ENCODE data around the gene CCDC9B. TPM values are rescaled to one million over a fixed set of nuclear protein-coding genes. Genes with fewer than 3 reads are reported as not detected.
A peak's percentile ranks its signal among the peaks of the same experiment; 100 is the strongest.

The CCDC9B gene
- total RNA-seq, 1 donor from 2014 or later = 30.1 TPM

GRCh38 chr15:40345867-40346578 lies 5.3 kb upstream of the CCDC9B start:
- no peak for DNase-seq (ENCODE audit: low read depth)

DNA sequence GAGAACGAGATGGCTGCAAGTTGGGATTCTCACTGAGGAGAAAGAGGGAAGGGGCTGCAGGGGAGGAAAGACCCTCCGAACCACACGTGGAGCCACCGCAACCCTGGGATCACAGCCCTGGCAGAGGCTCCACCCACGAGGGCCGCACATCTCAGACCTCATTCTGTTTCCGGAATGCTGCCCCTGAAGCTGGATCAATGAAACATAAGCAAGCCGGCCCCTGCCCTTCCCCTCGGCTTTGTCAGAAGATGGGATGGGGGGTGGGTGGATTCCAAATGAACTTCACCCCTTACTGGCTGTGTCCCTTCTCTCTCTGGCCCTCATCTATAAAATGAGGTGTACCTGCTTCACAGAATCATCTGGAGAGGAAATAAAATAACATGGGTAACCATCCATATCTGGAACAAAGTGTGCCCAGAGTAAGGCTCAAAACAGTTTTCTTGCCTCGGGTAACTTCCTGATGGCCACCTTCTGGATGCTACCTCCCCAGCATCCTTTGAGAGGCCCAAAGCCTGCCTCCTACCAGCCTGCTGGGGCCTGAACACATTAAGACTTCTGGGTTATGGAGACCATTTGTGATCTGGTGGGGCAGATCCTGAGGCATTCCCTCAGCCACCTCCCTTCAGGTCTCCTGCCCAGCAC lies 4.6 kb upstream of the CCDC9B start:
- DNase-seq (ENCODE audit: low read depth) = no peak

GRCh38 chr15:40344631-40345120 lies 3.9 kb upstream of the CCDC9B start:
- peak; percentile 70 for DNase-seq (ENCODE audit: low read depth)

DNA sequence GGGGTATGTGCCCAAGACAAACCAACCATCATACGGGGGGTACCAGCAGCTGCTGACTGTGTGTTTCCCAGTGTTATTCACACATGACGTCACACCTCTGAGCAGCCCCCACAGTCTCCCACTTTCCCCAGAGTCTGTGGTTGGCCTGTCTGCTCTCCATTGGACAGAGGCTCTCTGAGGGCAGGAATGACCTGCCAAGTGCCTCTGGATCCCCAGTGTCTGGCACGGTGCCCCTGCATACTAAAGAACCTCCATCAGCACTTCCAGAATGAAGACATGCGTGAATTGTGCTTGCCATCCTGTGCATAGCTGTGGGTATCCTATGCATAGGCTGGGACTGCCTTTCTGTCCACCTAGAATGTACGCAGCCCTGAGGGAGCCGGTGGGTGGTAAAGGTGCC lies 3.5 kb upstream of the CCDC9B start:
- no peak for DNase-seq (ENCODE audit: low read depth)

GRCh38 chr15:40343512-40343911 lies 2.8 kb upstream of the CCDC9B start:
- DNase-seq (ENCODE audit: low read depth) = no peak

DNA sequence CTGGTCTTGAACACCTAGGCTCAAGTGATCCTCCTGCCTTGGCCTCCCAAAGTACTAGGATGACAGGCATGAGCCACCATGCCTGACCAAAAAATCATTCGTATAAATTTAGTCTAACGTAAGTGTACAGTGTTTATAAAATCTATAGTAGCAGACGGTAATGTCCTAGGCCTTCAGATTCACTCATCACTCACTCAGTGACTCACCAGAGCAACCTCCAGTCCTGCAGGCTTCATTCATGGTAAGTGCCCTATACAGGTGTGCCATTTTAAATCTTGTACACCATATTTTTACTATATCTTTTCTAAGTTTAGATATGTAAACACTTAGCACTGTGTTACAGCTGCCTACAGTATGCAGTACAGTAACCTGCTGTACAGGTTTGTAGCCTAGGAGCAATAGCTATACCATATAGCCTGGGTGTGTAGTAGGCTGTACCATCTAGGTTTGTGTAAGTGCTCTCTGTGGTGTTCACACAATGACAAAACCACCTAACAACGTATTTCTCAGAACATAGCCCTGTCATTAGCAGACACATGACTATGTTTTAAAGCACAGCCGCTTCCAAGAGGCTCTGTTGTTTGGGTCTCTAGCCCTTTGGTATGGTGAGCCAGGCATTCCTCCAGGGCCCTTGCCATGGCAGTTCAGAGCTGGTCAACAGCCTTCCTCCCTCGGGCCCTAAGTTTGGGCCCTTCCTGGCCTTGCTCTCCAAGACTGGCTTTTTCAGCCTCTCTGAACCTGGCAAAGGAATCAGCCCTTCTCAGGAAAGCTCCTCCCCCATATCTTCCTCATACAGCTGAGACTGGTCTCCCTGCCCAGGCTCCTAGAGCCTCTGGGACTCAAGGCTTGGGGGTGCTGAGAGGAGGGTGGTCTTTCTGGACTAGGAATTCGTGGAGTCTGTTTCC lies 1.9 kb upstream of the CCDC9B start:
- DNase-seq (ENCODE audit: low read depth) = no peak

- peak; percentile 94 for DNase-seq (ENCODE audit: low read depth)
These were observed 550 bp downstream of the CCDC9B start for GRCh38 chr15:40340038-40340739.

DNA sequence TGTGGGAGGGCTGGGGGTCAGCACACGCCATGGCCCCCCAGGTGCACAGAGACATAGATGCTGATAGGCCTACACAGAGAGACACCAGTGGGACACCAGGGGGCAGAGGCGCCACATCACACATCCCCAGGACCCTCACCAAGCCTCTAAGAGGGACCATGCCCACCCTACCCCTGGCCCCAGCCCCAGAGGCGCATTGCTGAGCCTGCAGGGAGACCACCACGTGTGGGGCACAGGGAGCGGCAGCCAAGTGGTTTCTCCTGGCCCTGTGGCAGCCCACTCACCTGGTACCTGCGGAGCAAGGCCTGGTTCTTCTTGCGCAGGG lies 1.2 kb downstream of the CCDC9B start:
- no peak for DNase-seq (ENCODE audit: low read depth)

- peak; percentile 96 for DNase-seq (ENCODE audit: low read depth)
These were observed 1.7 kb downstream of the CCDC9B start for GRCh38 chr15:40338921-40339620.

GRCh38 chr15:40338041-40338657 lies 2.6 kb downstream of the CCDC9B start:
- peak; percentile 81 for DNase-seq (ENCODE audit: low read depth)

DNA sequence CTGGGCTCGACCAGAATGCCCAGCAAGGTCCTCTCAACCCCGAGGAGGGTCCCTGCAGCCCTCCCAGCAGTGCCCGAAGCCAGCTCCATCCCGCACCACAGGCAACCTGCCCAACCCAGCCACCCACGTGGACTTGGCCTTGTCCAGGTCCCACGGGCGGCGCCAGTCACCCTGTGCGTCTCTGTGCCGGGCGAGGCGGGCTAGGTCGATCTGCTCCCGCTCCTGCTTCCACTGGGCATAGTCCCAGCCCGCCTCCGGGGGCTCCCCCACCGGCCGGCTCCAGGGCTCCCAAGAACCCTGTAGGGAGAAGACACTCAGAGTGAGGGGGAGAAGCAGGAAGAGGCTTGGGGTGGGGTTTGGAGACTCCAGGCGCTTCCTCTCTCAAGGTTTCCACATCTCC lies 3.1 kb downstream of the CCDC9B start:
- DNase-seq (ENCODE audit: low read depth) = no peak

- DNase-seq (ENCODE audit: low read depth) = no peak
These were observed 4.0 kb downstream of the CCDC9B start for GRCh38 chr15:40336744-40337122.

DNA sequence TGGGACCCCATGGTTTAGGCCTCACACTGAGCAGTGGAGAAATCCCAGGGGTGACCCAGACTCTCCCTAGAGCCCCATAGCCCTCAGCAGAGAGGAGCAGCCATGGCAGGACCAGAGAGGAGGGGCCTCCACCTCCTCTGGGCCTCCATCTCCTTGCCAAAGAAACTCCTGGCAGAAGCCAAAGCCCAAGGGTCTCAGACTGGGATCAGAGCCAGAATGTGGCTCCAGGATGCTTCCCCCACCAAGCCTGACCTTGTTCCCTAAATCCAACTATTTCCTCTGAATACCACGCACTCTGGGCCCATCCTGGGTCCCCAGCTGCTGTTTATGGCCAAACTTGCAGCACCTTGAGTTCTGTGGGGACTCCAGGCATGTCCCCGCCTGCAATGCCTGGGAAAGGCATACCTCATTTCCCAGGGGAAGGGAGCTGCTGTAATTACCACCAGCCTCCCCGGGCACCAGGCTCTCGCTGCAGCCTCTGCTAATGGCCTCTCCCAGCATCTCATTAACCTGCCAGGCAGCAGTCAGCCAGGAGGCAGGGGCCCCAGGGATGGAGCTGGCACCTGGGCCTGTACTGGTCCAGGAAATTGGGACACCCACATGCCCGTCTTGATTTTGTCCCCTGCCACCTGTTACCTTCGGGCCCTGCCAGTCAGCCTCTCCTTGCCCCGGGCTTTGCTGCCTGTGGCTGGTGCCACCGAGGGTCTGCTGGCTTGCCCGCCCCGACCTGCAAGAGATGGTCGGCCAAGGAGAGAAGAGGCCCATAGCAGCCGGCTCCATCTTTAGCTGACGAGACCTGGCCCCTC lies 4.6 kb downstream of the CCDC9B start:
- no peak for DNase-seq (ENCODE audit: low read depth)

GRCh38 chr15:40334941-40335795 lies 5.6 kb downstream of the CCDC9B start:
- no peak for DNase-seq (ENCODE audit: low read depth)

GRCh38 chr15:40334541-40334940 lies 6.2 kb downstream of the CCDC9B start:
- DNase-seq (ENCODE audit: low read depth) = no peak

- DNase-seq (ENCODE audit: low read depth) = no peak
These were observed 6.7 kb downstream of the CCDC9B start for GRCh38 chr15:40333922-40334492.

GRCh38 chr15:40332113-40332781 lies 8.5 kb downstream of the CCDC9B start:
- no peak for DNase-seq (ENCODE audit: low read depth)

DNA sequence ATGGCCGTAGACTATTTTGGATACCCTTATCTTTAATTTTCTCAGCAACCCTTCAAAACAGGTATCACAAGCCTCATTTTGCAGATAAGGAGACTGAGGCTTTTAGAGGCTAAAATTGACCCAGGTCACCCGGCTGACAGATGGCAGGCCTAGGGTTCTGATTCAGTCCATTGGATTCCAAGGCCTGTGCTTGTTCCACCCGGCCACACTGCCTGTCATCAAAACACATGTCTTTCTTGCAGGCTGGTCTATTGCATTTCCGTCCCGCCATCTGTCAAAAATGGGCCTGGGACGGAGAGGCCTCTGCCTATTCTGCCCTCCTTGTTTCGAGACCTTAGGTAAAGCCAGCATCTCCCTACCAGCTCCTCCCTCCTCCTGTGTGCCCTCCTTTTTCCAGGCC lies 9.1 kb downstream of the CCDC9B start:
- DNase-seq (ENCODE audit: low read depth) = peak; percentile 78
